Measurements from ENCODE around the gene KDM1B. TPM values are rescaled to one million over a fixed set of nuclear protein-coding genes. Genes with fewer than 3 reads are reported as not detected.

Gene KDM1B
- total and polyA plus RNA-seq, 9 of the 15 experiments (the other 6 are each of a cell fraction or from before 2014, with no cell fraction given): 1.4 to 58.9 (median 36.3) TPM

Small RNAs within 50 kb of the gene (small RNA-seq; reads per million reads assigned to genes)
- not detected for gene RF00019

Other genes with a start within 250 kb of the KDM1B start
- 21.0 and 30.1 TPM in 2 replicates for gene KIF13A, start 167.8 kb upstream of the KDM1B start, total RNA-seq (2014; rRNA removed)
- gene KIF13A, start 167.8 kb upstream of the KDM1B start, total RNA-seq (2014; rRNA removed; fragmentation: Illumina TruSeq; extraction: Trizol): 37.5 and 39.3 TPM in 2 replicates
- gene KIF13A, start 167.8 kb upstream of the KDM1B start, total RNA-seq (2015; rRNA removed; fragmentation: Illumina TruSeq; extraction: Trizol): 43.2 and 44.3 TPM in 2 replicates
- 30.1 and 33.8 TPM in 2 replicates for gene KIF13A, start 167.8 kb upstream of the KDM1B start, total RNA-seq (2021)
- gene KIF13A, start 167.8 kb upstream of the KDM1B start, polyA plus RNA-seq (2011; rRNA removed): 29.5 and 31.8 TPM in 2 replicates
- gene KIF13A, start 167.8 kb upstream of the KDM1B start, polyA plus RNA-seq (2014; fragmentation: Illumina TruSeq; extraction: Trizol): 28.2 and 29.7 TPM in 2 replicates
- gene KIF13A, start 167.8 kb upstream of the KDM1B start, polyA plus RNA-seq (2014; fragmentation: Nextera tagmentation; extraction: Ambion mirVana): 1 to 10 TPM; 3.6 to 4.3 TPM
- 22.5 and 22.6 TPM in 2 replicates for gene KIF13A, start 167.8 kb upstream of the KDM1B start, polyA plus RNA-seq (2014; rRNA removed)
- gene NHLRC1, start 32.7 kb upstream of the KDM1B start, total RNA-seq (2014; rRNA removed): not detected in 2 replicates
- not detected in 2 replicates for gene NHLRC1, start 32.7 kb upstream of the KDM1B start, total RNA-seq (2014; rRNA removed; fragmentation: Illumina TruSeq; extraction: Trizol)
- gene NHLRC1, start 32.7 kb upstream of the KDM1B start, total RNA-seq (2015; rRNA removed; fragmentation: Illumina TruSeq; extraction: Trizol): not detected in 2 replicates
- gene NHLRC1, start 32.7 kb upstream of the KDM1B start, total RNA-seq (2021): not detected in 2 replicates
- gene NHLRC1, start 32.7 kb upstream of the KDM1B start, polyA plus RNA-seq (2011; rRNA removed): not detected in 2 replicates
- not detected in 2 replicates for gene NHLRC1, start 32.7 kb upstream of the KDM1B start, polyA plus RNA-seq (2014; fragmentation: Illumina TruSeq; extraction: Trizol)
- gene NHLRC1, start 32.7 kb upstream of the KDM1B start, polyA plus RNA-seq (2014; fragmentation: Nextera tagmentation; extraction: Ambion mirVana): not detected
- gene NHLRC1, start 32.7 kb upstream of the KDM1B start, polyA plus RNA-seq (2014; rRNA removed): not detected in 2 replicates
- gene TPMT, start 345 bp upstream of the KDM1B start, total RNA-seq (2014; rRNA removed): 26.1 and 26.2 TPM in 2 replicates
- gene TPMT, start 345 bp upstream of the KDM1B start, total RNA-seq (2014; rRNA removed; fragmentation: Illumina TruSeq; extraction: Trizol): 48.0 and 52.2 TPM in 2 replicates
- 43.7 and 46.5 TPM in 2 replicates for gene TPMT, start 345 bp upstream of the KDM1B start, total RNA-seq (2015; rRNA removed; fragmentation: Illumina TruSeq; extraction: Trizol)
- 24.2 and 24.5 TPM in 2 replicates for gene TPMT, start 345 bp upstream of the KDM1B start, total RNA-seq (2021)
- gene TPMT, start 345 bp upstream of the KDM1B start, polyA plus RNA-seq (2011; rRNA removed): 42.7 and 67.4 TPM in 2 replicates
- gene TPMT, start 345 bp upstream of the KDM1B start, polyA plus RNA-seq (2014; fragmentation: Illumina TruSeq; extraction: Trizol): 41.6 and 51.6 TPM in 2 replicates
- gene TPMT, start 345 bp upstream of the KDM1B start, polyA plus RNA-seq (2014; fragmentation: Nextera tagmentation; extraction: Ambion mirVana): 10 to 100 TPM; 43.8 to 48.0 TPM
- gene TPMT, start 345 bp upstream of the KDM1B start, polyA plus RNA-seq (2014; rRNA removed): 35.9 and 42.6 TPM in 2 replicates
- 284 and 338 TPM in 2 replicates for gene DEK, start 109.1 kb downstream of the KDM1B start, total RNA-seq (2014; rRNA removed)
- gene DEK, start 109.1 kb downstream of the KDM1B start, total RNA-seq (2014; rRNA removed; fragmentation: Illumina TruSeq; extraction: Trizol): 239 and 276 TPM in 2 replicates
- gene DEK, start 109.1 kb downstream of the KDM1B start, total RNA-seq (2015; rRNA removed; fragmentation: Illumina TruSeq; extraction: Trizol): 293 and 306 TPM in 2 replicates
- gene DEK, start 109.1 kb downstream of the KDM1B start, total RNA-seq (2021): 171 and 181 TPM in 2 replicates
- 104 and 155 TPM in 2 replicates for gene DEK, start 109.1 kb downstream of the KDM1B start, polyA plus RNA-seq (2011; rRNA removed)
- gene DEK, start 109.1 kb downstream of the KDM1B start, polyA plus RNA-seq (2014; fragmentation: Illumina TruSeq; extraction: Trizol): 205 and 279 TPM in 2 replicates
- gene DEK, start 109.1 kb downstream of the KDM1B start, polyA plus RNA-seq (2014; fragmentation: Nextera tagmentation; extraction: Ambion mirVana): 10 to 100 TPM; 82.3 to 87.3 TPM
- 160 and 184 TPM in 2 replicates for gene DEK, start 109.1 kb downstream of the KDM1B start, polyA plus RNA-seq (2014; rRNA removed)
- gene RNF144B, start 231.9 kb downstream of the KDM1B start, total RNA-seq (2014; rRNA removed): not detected in 2 replicates
- gene RNF144B, start 231.9 kb downstream of the KDM1B start, total RNA-seq (2014; rRNA removed; fragmentation: Illumina TruSeq; extraction: Trizol): not detected in 2 replicates
- gene RNF144B, start 231.9 kb downstream of the KDM1B start, total RNA-seq (2015; rRNA removed; fragmentation: Illumina TruSeq; extraction: Trizol): not detected in 2 replicates
- not detected in 2 replicates for gene RNF144B, start 231.9 kb downstream of the KDM1B start, total RNA-seq (2021)
- 0.01 TPM in 1 of 2 replicates, not detected in the other for gene RNF144B, start 231.9 kb downstream of the KDM1B start, polyA plus RNA-seq (2011; rRNA removed)
- gene RNF144B, start 231.9 kb downstream of the KDM1B start, polyA plus RNA-seq (2014; fragmentation: Illumina TruSeq; extraction: Trizol): not detected in 2 replicates
- gene RNF144B, start 231.9 kb downstream of the KDM1B start, polyA plus RNA-seq (2014; fragmentation: Nextera tagmentation; extraction: Ambion mirVana): under 1 TPM in 1 of 2 experiments, not detected in 1; 0.01 TPM
- not detected in 2 replicates for gene RNF144B, start 231.9 kb downstream of the KDM1B start, polyA plus RNA-seq (2014; rRNA removed)

Measured in K562 (cell line).